Upper lobe of left lung (tissue), 6 donors: Measurements from ENCODE around the gene CTDSP1. TPM values are rescaled to one million over a fixed set of nuclear protein-coding genes. Genes with fewer than 3 reads are reported as not detected.

ENCODE experiments used
- ATAC-seq, 2 donors: fragments of 200-7000 bp; cut with Tn5 transposase; one replicate each; pipeline ENCODE4 v1.9.1; 2022; ENCODE audit warnings: mild to moderate bottlenecking in 2 of 2, moderate library complexity in 2 of 2; ENCODE audit not compliant: low FRiP score in 2 of 2
- DNase-seq, 2 donors: peaks; one replicate each; pipeline ENCODE4 v3.0.0-alpha.2; 2019 to 2020
- H3K27ac ChIP-seq, 4 donors: fragments of 200-600 bp; sonication (generic); one replicate each; pipeline ENCODE4 v1.5.1; 2016 to 2019
- H3K27me3 ChIP-seq, 4 donors: fragments of 200-600 bp; sonication (generic); one replicate each; pipeline ENCODE4 v1.5.1; 2017 to 2019
- H3K36me3 ChIP-seq, 4 donors: fragments of 200-600 bp; sonication (generic); one replicate each; pipeline ENCODE4 v1.5.1; 2016 to 2019
- H3K4me1 ChIP-seq, 4 donors: fragments of 200-600 bp; sonication (generic); one replicate each; pipeline ENCODE4 v1.5.1; 2018 to 2019
- H3K4me3 ChIP-seq, 4 donors: fragments of 200-600 bp; sonication (generic); one replicate each; pipeline ENCODE4 v1.5.1; 2017 to 2019; ENCODE audit warnings: mild to moderate bottlenecking in 2 of 4, moderate library complexity in 1 of 4
- H3K9me3 ChIP-seq, 4 donors: fragments of 200-600 bp; sonication (generic); one replicate each; pipeline ENCODE4 v1.5.1; 2018 to 2019
- EP300 ChIP-seq, 4 donors: sonication (generic); formaldehyde crosslinking; IDR thresholded peaks; one replicate each; pipeline ENCODE4 v1.5.1; 2017; ENCODE audit warnings: antibody characterized with exemption in 4 of 4, control low read depth in 2 of 4
- POLR2A ChIP-seq, 4 donors: fragments of 450-650 bp; IDR thresholded peaks; one replicate each; pipeline ENCODE4 v1.5.1; 2016 to 2017; ENCODE audit warnings: antibody characterized with exemption in 4 of 4, mild to moderate bottlenecking in 2 of 4
- POLR2AphosphoS5 ChIP-seq, 2 donors: sonication (generic); formaldehyde crosslinking; IDR thresholded peaks; one replicate each; pipeline ENCODE4 v1.5.1; 2017; ENCODE audit warnings: antibody characterized with exemption in 2 of 2
- WGBS, 2 donors: methylation state at CpG; one replicate each; pipeline ENCODE4 v1.1.5; 2017 to 2018; 5-methylcytosine and 5-hydroxymethylcytosine counted together
- total RNA-seq, 6 donors: library from RNA; depleted of rRNA in 4 of 6; stranded (reverse); fragments of >200 nt in 4 of 6; gene quantifications; one replicate each; pipeline versions ENCODE4 v1.1.0 to v1.2.1, GENCODE V29; 2016 to 2021
- TF ChIP-seq, protein P1 (sequence below), 6 experiments: fragments of 450-650 bp in 4 of 6; fragments of 200-600 bp in 2 of 6; sonication (generic) in 2 of 6; IDR thresholded peaks; one replicate each; pipeline ENCODE4 v1.5.1; 2016 to 2019; ENCODE audit warnings: antibody characterized with exemption in 6 of 6
- donor health status: DM: no; HTN: no; CAD: no; lungs with moderate emphysema.
- donor health status: DM: no; HTN: yes; CAD: no; lungs with severe emphysema.

Gene CTDSP1
- total RNA-seq, 6 donors from 2014 or later: 96.6 to 239 (median 189) TPM

- H3K36me3 ChIP-seq: peaks cover 0 to 4% (median 0%) of the 10 kb centered on the region in 4 donors
- H3K4me1 ChIP-seq: peaks cover 10 to 15% (median 12%) of the 10 kb centered on the region in 4 donors
- peak in 1 of 2 donors; percentile 5 for TF ChIP-seq POLR2AphosphoS5 (IDR thresholded peaks at IDR 0.05)
- TF ChIP-seq, protein P1, sequence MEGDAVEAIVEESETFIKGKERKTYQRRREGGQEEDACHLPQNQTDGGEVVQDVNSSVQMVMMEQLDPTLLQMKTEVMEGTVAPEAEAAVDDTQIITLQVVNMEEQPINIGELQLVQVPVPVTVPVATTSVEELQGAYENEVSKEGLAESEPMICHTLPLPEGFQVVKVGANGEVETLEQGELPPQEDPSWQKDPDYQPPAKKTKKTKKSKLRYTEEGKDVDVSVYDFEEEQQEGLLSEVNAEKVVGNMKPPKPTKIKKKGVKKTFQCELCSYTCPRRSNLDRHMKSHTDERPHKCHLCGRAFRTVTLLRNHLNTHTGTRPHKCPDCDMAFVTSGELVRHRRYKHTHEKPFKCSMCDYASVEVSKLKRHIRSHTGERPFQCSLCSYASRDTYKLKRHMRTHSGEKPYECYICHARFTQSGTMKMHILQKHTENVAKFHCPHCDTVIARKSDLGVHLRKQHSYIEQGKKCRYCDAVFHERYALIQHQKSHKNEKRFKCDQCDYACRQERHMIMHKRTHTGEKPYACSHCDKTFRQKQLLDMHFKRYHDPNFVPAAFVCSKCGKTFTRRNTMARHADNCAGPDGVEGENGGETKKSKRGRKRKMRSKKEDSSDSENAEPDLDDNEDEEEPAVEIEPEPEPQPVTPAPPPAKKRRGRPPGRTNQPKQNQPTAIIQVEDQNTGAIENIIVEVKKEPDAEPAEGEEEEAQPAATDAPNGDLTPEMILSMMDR (IDR thresholded peaks at IDR 0.05): no peak
- ATAC-seq (peak in 1 of 2 donors; percentile 75), DNase-seq (no peak)
- peak overlapping the region; percentile 49 to 88 (median 80) for H3K27ac ChIP-seq
- WGBS, 2 donors: 77 to 79% methylated on average over 20 to 23 of the region's 23 CpGs
- no peaks in the 10 kb centered on the region for H3K27me3 ChIP-seq
- no peaks in the 10 kb centered on the region for H3K9me3 ChIP-seq
- H3K4me3 ChIP-seq: peak overlapping the region in 3 of 4 donors; percentile 37 to 56 (median 54)
Observed at GRCh38 chr2:218386505-218387368, 12.9 kb upstream of the CTDSP1 start.

- peak; percentile 62 to 92 for DNase-seq
- WGBS, 2 donors: 23 to 25% methylated on average over 34 to 37 of the region's 38 CpGs
- TF ChIP-seq, protein P1 (IDR thresholded peaks at IDR 0.05): no peak
- no peak for TF ChIP-seq POLR2AphosphoS5 (IDR thresholded peaks at IDR 0.05)
- peak in 1 of 4 donors; percentile 22 for TF ChIP-seq EP300 (IDR thresholded peaks at IDR 0.05)
- peak in 1 of 4 donors; percentile 60 for TF ChIP-seq POLR2A (IDR thresholded peaks at IDR 0.05)
- ATAC-seq: peak; percentile 78 to 83
- H3K4me1 ChIP-seq: peaks cover 10 to 15% (median 12%) of the 10 kb centered on the region in 4 donors
- peak overlapping the region; percentile 49 to 88 (median 80) for H3K27ac ChIP-seq
- H3K4me3 ChIP-seq: peak overlapping the region; percentile 20 to 56 (median 46)
- H3K36me3 ChIP-seq: peaks cover 0 to 4% (median 0%) of the 10 kb centered on the region in 4 donors
- no peaks in the 10 kb centered on the region for H3K27me3 ChIP-seq
- no peaks in the 10 kb centered on the region for H3K9me3 ChIP-seq
Observed at GRCh38 chr2:218387369-218388194, 12.1 kb upstream of the CTDSP1 start.

DNA sequence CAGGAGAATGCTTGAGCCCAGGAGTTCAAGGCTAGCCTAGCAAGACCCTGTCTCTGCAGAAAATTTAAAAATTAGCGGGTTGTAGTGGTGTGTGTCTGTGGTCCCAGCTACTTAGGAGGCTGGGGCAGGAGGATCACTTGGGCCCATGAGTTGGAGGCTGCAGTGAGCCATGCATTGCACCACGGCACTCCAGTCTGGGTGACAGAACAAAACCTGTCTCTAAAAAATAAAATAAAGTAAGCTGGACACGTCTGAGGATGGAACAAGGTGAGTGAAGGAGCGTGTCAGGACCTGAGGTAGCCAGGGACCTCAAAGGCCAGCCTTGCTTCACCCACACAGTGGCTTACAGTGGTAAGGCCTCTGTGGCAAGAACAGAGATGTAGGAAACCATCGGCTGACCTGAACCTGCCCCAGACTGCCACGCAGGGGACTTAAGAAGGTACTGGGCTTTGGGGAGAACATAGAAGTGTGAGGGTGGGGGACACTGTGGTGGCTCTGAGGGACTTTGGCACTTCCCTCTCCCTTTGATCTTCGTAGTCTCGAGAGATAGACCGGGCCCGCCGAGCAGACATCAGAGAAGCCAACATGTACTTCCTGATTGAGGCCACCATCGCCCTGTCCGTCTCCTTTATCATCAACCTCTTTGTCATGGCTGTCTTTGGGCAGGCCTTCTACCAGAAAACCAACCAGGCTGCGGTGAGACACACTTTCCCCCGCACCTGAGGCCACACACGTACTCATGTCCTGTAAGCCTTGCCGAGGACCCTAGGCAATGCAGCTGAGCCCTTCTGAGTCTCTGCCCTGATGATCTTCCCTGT lies 10.1 kb upstream of the CTDSP1 start:
- peaks cover 10 to 23% (median 16%) of the 10 kb centered on the region in 4 donors for H3K4me1 ChIP-seq
- H3K4me3 ChIP-seq: no peak overlapping the region
- H3K9me3 ChIP-seq: no peaks in the 10 kb centered on the region
- no peaks in the 10 kb centered on the region for H3K27me3 ChIP-seq
- TF ChIP-seq POLR2AphosphoS5 (IDR thresholded peaks at IDR 0.05) (no peak), POLR2A (IDR thresholded peaks at IDR 0.05) (peak in 1 of 4 donors; percentile 50)
- TF ChIP-seq, protein P1 (IDR thresholded peaks at IDR 0.05): no peak
- 91 to 94% methylated on average over 17 of the region's 17 CpGs for WGBS, 2 donors
- ATAC-seq: no peak
- H3K36me3 ChIP-seq: peaks cover 0 to 4% (median 0%) of the 10 kb centered on the region in 4 donors
- peak overlapping the region in 2 of 4 donors; percentile 30 to 38 for H3K27ac ChIP-seq
- no peak for DNase-seq

DNA sequence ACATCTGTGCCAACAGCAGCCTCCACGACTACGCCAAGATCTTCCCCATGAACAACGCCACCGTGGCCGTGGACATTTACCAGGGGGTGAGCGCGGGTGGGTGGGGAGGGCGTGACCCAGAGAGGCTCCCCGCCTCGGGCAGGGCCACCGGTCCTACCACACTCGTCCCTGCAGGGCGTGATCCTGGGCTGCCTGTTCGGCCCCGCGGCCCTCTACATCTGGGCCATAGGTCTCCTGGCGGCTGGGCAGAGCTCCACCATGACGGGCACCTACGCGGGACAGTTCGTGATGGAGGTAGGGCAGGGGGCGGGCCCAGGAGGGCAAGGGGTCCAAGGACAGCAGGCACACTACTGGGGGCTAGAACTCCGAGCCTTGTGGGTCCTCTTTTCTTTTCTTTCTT lies 8.5 kb upstream of the CTDSP1 start:
- 94 to 96% methylated on average over 21 to 23 of the region's 23 CpGs for WGBS, 2 donors
- H3K4me1 ChIP-seq: peaks cover 17 to 36% (median 28%) of the 10 kb centered on the region in 4 donors
- peak in 1 of 2 donors; percentile 85 for DNase-seq

More for the DNA sequence above, 8.5 kb upstream of the CTDSP1 start:
- Histone ChIP-seq H3K36me3 (peaks cover 0 to 4% (median 0%) of the 10 kb centered on the region in 4 donors), H3K27ac (no peak overlapping the region), H3K4me3 (no peak overlapping the region), H3K27me3 (no peaks in the 10 kb centered on the region), H3K9me3 (no peaks in the 10 kb centered on the region)
- ATAC-seq: no peak
- TF ChIP-seq POLR2AphosphoS5 (IDR thresholded peaks at IDR 0.05): peak in 1 of 2 donors; percentile 5
- no peak for TF ChIP-seq EP300 (IDR thresholded peaks at IDR 0.05)
- peak in 1 of 4 donors; percentile 26 for TF ChIP-seq POLR2A (IDR thresholded peaks at IDR 0.05)
- TF ChIP-seq, protein P1 (IDR thresholded peaks at IDR 0.05): no peak
